Breast epithelium (tissue), 4 donors: ENCODE results near the gene XYLT1. TPM values are rescaled to one million over a fixed set of nuclear protein-coding genes. Genes with fewer than 3 reads are reported as not detected.

ENCODE experiments used
- DNase-seq, 2 donors: peaks; one replicate each; pipeline ENCODE4 v3.0.0-alpha.2; 2019; ENCODE audit warnings: low spot score in 2 of 2
- H3K27ac ChIP-seq, 2 donors: fragments of 200-600 bp; sonication (generic) in 1 of 2; one replicate each; pipeline ENCODE4 v1.5.1; 2016 to 2019; ENCODE audit warnings: mild to moderate bottlenecking in 1 of 2
- H3K27me3 ChIP-seq, 2 donors: fragments of 200-600 bp; sonication (generic) in 1 of 2; one replicate each; pipeline versions ENCODE4 v1.5.1 to v1.6.0; 2017 to 2019; ENCODE audit warnings: control low read depth in 1 of 2, mild to moderate bottlenecking in 1 of 2
- H3K36me3 ChIP-seq: fragments of 200-600 bp; one replicate; pipeline ENCODE4 v1.5.1; 2019
- H3K4me1 ChIP-seq, 2 donors: fragments of 200-600 bp; sonication (generic); one replicate each; pipeline ENCODE4 v1.5.1; 2016 to 2019; ENCODE audit warnings: control low read depth in 1 of 2
- H3K4me3 ChIP-seq, 3 donors: fragments of 200-600 bp; sonication (generic); 1 replicate in 2 of 3; 2 replicates in 1 of 3; pipeline ENCODE4 v1.5.1; 2016 to 2019; ENCODE audit warnings: mild to moderate bottlenecking in 3 of 3, moderate library complexity in 2 of 3
- H3K9me3 ChIP-seq, 2 donors: fragments of 200-600 bp; sonication (generic) in 1 of 2; one replicate each; pipeline ENCODE4 v1.5.1; 2016 to 2019; ENCODE audit warnings: control low read depth in 1 of 2
- POLR2A ChIP-seq: fragments of 450-650 bp; IDR thresholded peaks from one replicate; pipeline ENCODE4 v1.6.1; 2016; ENCODE audit warnings: antibody characterized with exemption, mild to moderate bottlenecking, moderate library complexity
- POLR2AphosphoS5 ChIP-seq, 3 donors: sonication (generic); formaldehyde crosslinking; IDR thresholded peaks; one replicate each; pipeline ENCODE4 v1.6.1; 2017; ENCODE audit warnings: antibody characterized with exemption in 3 of 3
- intact Hi-C: fragments of 100-400 bp; cut with DNase I; formaldehyde crosslinking; loops from one replicate; pipeline ENCODE4 v1.15.1; 2023; ENCODE audit warnings: low total_unique reads
- total RNA-seq, 3 donors: library from RNA; depleted of rRNA; stranded (reverse); fragments of >200 nt; gene quantifications; one replicate each; pipeline ENCODE4 v1.1.0, GENCODE V29; 2016
- TF ChIP-seq, protein P1 (sequence below), 3 donors: fragments of 450-650 bp; IDR thresholded peaks; one replicate each; pipeline ENCODE4 v1.5.1; 2016 to 2017; ENCODE audit warnings: antibody characterized with exemption in 3 of 3, mild to moderate bottlenecking in 3 of 3, moderate library complexity in 3 of 3

Gene XYLT1
- total RNA-seq, 3 donors from 2014 or later = 11.9 to 32.8 (median 13.8) TPM

DNA sequence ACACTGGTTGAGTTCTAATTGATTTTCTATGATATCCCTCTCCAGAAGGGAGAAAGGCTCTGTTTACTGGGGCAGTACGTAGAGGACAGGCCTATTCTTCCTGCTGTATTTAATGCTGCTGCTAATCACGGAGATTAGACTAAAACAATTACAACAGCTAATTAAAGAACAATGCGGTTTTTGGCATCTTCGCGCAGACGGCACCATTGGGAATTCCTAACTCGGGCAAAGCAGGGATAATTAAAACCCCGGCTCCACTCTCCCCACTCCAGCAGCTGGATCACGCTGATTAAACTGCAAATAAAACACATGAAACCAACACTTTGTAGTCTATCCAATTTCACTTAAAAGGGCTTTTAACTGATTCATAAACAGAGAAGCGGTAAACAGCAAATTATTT is 147.6 kb downstream of the XYLT1 start:
- Histone ChIP-seq H3K9me3 (no peaks in the 10 kb centered on the region), H3K36me3 (no peaks in the 10 kb centered on the region), H3K4me3 (no peak overlapping the region), H3K27me3 (no peaks in the 10 kb centered on the region), H3K27ac (no peak overlapping the region), H3K4me1 (no peaks in the 10 kb centered on the region)
- no peak for DNase-seq
- TF ChIP-seq, protein P1, sequence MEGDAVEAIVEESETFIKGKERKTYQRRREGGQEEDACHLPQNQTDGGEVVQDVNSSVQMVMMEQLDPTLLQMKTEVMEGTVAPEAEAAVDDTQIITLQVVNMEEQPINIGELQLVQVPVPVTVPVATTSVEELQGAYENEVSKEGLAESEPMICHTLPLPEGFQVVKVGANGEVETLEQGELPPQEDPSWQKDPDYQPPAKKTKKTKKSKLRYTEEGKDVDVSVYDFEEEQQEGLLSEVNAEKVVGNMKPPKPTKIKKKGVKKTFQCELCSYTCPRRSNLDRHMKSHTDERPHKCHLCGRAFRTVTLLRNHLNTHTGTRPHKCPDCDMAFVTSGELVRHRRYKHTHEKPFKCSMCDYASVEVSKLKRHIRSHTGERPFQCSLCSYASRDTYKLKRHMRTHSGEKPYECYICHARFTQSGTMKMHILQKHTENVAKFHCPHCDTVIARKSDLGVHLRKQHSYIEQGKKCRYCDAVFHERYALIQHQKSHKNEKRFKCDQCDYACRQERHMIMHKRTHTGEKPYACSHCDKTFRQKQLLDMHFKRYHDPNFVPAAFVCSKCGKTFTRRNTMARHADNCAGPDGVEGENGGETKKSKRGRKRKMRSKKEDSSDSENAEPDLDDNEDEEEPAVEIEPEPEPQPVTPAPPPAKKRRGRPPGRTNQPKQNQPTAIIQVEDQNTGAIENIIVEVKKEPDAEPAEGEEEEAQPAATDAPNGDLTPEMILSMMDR (IDR thresholded peaks at IDR 0.05) = no peak
- TF ChIP-seq POLR2A (no peak), POLR2AphosphoS5 (IDR thresholded peaks at IDR 0.05) (no peak)
- intact Hi-C loops = no loop called here

DNA sequence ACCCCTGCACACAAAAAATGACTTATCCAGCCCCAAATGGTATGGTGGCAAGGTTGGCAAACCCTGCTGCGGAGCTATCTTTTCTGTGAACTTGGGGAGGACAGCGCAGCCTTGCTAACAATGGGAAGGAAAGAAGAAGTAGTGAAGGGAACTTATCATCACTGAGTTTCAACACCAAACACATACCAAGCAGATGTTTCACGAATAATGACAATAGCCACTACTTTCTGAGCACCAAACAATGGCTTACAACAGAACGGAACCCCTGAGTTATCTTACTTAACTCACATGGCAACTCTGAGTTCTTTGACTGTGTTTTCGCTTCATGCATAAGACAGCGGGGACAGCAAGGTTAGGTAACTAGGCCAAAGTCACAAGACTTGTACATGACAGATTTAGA is 148.9 kb downstream of the XYLT1 start:
- H3K9me3 ChIP-seq = no peaks in the 10 kb centered on the region
- no peak overlapping the region for H3K4me3 ChIP-seq
- no peaks in the 10 kb centered on the region for H3K27me3 ChIP-seq
- H3K36me3 ChIP-seq = no peaks in the 10 kb centered on the region
- no peak overlapping the region for H3K27ac ChIP-seq
- TF ChIP-seq POLR2AphosphoS5 (IDR thresholded peaks at IDR 0.05) (no peak), POLR2A (no peak)
- TF ChIP-seq, protein P1 (IDR thresholded peaks at IDR 0.05) = no peak
- DNase-seq = no peak
- H3K4me1 ChIP-seq = no peaks in the 10 kb centered on the region
- intact Hi-C loops = no loop called here

DNA sequence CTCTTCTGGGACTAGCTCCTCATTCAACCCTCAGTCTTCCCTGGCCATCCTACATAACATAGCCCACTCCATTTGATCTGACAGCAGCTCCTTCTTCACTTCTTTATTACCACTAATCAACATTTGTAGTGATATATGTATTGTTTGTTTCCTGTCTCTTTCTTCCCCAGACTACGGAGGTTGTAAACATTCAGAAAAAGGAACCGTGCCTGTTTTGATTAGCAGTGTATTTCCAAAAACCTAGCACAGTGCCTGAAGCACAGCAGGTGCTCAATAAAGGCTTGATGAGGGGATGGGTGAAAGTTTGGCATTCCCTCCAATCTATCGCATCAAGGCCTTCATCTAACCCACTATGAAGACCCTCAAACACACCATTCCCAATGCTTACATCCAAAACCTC is 150.8 kb downstream of the XYLT1 start:
- no peak overlapping the region for H3K27ac ChIP-seq
- H3K4me3 ChIP-seq = no peak overlapping the region
- intact Hi-C loops = no loop called here

DNA sequence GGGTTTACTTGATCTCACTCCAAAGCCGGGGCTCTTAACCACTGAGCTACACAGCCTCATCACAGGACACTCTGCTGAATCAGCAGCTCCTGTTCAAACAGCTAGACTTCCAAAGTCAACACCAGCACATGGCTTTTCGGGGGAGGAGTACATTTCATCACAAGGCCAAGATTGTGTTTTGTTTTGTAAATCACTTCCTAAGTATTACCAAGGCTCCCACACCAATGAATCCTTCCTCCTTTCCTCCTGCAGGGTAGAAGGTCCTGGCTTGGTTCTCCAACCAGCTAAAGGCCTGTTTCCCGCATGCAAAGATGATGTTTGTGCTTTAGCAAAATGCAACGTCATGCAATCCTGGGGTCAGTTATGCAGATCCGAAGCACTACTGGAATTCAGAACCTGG is 152.5 kb downstream of the XYLT1 start:
- Histone ChIP-seq H3K27me3 (no peaks in the 10 kb centered on the region), H3K4me3 (no peak overlapping the region), H3K36me3 (no peaks in the 10 kb centered on the region), H3K4me1 (peaks cover 0 to 9% of the 10 kb centered on the region in 2 donors), H3K27ac (no peak overlapping the region), H3K9me3 (no peaks in the 10 kb centered on the region)
- intact Hi-C loops = no loop called here
- TF ChIP-seq, protein P1 (IDR thresholded peaks at IDR 0.05) = no peak
- TF ChIP-seq POLR2AphosphoS5 (IDR thresholded peaks at IDR 0.05) (no peak), POLR2A (no peak)
- DNase-seq = no peak

More for the DNA sequence above, 150.8 kb downstream of the XYLT1 start:
- H3K27me3 ChIP-seq = no peaks in the 10 kb centered on the region
- H3K36me3 ChIP-seq = no peaks in the 10 kb centered on the region
- DNase-seq = no peak
- TF ChIP-seq, protein P1 (IDR thresholded peaks at IDR 0.05) = no peak
- TF ChIP-seq POLR2A (no peak), POLR2AphosphoS5 (IDR thresholded peaks at IDR 0.05) (no peak)
- no peaks in the 10 kb centered on the region for H3K9me3 ChIP-seq
- peaks cover 0 to 4% of the 10 kb centered on the region in 2 donors for H3K4me1 ChIP-seq

DNA sequence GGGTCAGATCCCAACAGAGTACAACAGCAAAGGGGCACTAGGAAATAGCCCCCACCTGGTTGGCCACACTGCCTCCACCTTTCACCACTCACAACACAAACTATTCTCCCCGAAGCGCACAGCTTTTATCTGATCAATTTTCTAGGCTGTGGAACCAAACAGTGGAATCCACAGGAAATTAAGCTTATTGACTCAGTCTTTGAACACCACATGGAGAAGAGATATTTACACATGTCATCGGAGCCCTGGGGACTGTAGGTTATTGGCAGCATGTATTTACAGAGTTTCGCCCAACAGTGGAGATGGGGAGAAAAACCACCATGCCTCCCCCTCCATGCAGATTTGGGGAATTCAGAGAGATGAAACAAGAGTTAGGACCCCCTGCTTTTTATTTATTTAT is 154.8 kb downstream of the XYLT1 start:
- H3K4me3 ChIP-seq = no peak overlapping the region
- intact Hi-C loops = no loop called here
- no peaks in the 10 kb centered on the region for H3K36me3 ChIP-seq
- H3K9me3 ChIP-seq = no peaks in the 10 kb centered on the region
- TF ChIP-seq POLR2A = no peak
- TF ChIP-seq POLR2AphosphoS5 (IDR thresholded peaks at IDR 0.05) = no peak
- TF ChIP-seq, protein P1 (IDR thresholded peaks at IDR 0.05) = no peak
- H3K4me1 ChIP-seq = peaks cover 4 to 15% of the 10 kb centered on the region in 2 donors
- no peaks in the 10 kb centered on the region for H3K27me3 ChIP-seq
- no peak overlapping the region for H3K27ac ChIP-seq
- no peak for DNase-seq
